NK-92 treated with Interleukin-12 subunit alpha and Interleukin-12 subunit beta, amount 100 ng/mL, for 24 hours (cell line): ENCODE data around the gene CHPF.

Experiments
- DNase-seq: peaks from one replicate; lab custom pipeline; 2025; lab: John Stamatoyannopoulos, UW

The CHPF gene, protein sequence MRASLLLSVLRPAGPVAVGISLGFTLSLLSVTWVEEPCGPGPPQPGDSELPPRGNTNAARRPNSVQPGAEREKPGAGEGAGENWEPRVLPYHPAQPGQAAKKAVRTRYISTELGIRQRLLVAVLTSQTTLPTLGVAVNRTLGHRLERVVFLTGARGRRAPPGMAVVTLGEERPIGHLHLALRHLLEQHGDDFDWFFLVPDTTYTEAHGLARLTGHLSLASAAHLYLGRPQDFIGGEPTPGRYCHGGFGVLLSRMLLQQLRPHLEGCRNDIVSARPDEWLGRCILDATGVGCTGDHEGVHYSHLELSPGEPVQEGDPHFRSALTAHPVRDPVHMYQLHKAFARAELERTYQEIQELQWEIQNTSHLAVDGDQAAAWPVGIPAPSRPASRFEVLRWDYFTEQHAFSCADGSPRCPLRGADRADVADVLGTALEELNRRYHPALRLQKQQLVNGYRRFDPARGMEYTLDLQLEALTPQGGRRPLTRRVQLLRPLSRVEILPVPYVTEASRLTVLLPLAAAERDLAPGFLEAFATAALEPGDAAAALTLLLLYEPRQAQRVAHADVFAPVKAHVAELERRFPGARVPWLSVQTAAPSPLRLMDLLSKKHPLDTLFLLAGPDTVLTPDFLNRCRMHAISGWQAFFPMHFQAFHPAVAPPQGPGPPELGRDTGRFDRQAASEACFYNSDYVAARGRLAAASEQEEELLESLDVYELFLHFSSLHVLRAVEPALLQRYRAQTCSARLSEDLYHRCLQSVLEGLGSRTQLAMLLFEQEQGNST

DNA sequence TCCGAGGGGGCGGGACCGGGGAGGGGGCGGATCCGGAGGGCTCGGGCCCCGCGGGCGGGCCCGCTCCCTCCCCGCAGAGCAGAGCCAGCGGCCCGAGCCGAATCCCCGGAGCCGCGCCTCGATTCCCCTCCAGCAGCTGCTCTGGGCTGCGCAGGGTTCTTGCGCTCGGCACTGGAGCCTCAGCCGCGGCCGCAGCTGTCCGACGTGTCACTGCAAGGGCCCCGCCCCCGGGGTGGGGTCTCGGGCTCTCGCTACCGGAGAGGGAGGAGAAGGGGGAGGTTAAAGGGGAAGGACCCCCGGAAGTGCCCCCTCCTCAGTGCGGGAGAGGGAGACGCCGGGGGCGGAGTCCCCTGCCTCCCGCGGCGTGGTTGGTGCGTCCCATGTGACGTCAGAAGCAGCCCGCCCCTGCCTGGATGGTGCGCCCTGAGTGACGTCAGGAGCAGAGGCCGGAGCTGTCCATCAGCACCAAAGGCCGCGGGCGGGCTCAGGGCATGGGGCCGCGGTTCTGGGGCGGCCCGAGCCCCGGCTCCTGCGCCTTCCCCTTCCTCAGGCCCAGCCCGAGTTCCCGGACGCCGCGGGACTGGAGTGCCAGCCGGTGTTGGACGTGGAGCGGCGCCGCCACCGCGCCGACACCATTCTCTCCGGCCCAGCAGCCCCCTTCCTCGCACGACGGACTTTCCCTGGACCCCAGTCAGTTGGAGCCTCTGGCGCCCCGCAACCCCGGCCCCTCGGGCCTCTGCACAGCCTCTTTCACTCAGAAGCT lies at the start of gene CHPF, which contains the start of gene TMEM198:
CHPF (minus strand) TSS at position 214 of the 763 bp plus-strand sequence. CDS start 271 bp downstream, outside the sequence.
TMEM198 (plus strand) TSS at position 433 of the 763 bp plus-strand sequence. CDS start 700 bp downstream, outside the sequence.
- peak; percentile 98 for DNase-seq

DNA sequence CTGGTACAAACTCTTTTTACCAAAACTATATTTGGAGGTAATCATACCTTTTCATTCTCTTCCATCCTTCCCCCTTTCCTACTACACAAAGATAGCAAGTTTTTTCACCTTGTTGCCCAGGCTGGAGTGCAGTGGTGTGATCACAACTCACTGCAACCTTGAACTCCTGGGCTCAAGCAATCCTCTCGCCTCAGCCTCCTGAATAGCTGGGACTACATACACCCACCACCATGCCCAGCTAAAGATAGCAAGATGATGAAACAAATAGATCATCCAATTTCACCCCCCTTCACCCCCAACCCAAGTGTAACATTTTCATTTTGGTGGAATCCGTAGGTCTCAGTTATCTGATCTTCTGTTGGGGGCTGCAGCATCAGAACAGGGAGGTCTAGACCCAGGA lies 49.5 kb upstream of the CHPF start:
- no peak for DNase-seq

DNA sequence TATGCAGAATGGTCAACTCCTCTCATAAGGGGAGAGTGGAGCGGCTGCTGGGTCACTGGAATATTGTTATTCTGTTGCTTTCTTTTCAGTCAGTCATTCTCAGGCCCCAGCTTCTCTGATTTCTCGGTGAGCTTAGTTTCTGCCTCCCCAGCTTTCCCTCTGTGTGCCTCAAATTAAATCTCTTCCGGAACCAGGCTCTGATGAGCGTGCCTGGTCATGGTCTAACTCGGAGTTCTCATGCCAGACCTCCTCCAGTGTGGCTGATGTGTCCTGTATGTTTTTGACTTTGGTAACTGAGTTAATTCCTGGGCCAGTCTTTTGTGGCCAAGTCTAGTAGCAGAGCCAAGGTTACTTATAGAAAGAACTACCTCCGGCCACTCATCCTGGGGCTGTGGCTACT lies 49.1 kb upstream of the CHPF start:
- no peak for DNase-seq

DNA sequence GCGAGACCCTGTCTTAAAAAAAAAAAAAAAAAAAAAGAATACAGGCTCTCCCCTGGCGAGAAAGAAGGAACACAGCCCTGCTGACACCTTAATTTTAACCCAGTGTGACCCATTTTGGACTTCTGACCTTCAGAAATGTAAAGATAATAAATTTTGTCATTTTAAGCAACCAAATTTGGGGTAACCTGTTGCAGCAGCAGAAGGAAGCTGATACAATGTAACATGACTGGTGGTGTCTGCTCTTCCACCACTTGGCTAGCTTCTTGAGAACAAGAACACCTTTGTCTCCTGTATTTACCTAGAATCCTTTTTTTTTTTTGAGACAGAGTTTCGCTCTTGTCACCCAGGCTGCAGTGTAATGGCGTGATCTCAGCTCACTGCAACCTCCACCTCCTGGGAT lies 47.5 kb upstream of the CHPF start:
- DNase-seq = no peak

DNA sequence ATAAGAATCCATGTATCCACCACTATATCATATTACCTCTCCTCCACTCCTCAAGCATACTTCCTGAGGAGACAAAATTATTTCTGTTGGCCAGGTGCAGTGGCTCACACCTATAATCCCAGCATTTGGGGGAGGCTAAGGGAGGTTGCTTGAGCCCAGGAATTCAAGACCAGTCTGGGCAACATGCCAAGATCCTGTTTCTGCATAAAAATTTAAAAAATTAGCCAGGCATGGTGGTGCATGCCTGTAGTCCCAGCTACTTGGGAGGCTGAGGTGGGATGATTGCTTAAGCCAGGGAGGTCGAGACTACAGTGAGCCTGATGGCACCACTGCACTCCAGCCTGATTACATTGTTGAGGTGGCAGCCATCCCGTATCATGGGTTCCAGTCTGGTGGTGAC lies 37.7 kb upstream of the CHPF start:
- DNase-seq = no peak

DNA sequence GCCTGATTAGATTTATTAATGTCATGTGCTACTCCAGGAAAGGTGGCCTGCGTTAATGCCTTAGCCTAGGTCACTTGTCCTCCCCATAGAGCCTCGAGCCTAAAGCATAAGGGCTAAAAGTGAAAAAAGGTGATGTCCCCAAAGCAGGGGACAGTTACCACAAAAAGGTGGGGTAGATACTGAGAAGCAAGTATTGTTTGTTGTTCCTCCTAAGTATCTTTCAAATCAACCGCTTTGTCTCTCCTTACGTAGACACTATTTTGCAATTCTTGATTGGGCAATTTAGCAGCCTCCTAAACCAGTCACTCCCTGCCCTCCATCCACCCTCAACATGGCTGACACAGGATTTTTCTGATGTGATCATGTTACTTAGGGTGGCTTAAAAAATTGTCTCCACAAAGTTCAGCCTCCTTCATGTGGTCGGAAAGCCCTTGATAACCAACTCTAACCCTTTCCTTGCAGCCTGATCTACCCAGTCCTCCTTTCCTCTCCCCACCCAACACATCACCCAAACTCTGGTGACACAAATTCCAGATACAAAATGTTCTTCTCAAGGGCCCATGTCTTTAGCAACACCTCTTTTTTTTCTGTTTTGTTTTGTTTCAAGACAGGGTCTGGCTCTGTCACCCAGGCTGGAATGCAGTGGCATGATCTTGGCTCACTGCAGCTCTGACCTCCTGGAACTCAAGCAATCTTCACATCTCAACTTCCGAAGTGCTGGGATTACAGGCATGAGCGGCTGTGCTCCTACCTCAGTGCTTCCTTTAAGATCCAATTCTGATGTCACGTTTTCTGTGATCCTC lies 35.4 kb upstream of the CHPF start:
- no peak for DNase-seq

DNA sequence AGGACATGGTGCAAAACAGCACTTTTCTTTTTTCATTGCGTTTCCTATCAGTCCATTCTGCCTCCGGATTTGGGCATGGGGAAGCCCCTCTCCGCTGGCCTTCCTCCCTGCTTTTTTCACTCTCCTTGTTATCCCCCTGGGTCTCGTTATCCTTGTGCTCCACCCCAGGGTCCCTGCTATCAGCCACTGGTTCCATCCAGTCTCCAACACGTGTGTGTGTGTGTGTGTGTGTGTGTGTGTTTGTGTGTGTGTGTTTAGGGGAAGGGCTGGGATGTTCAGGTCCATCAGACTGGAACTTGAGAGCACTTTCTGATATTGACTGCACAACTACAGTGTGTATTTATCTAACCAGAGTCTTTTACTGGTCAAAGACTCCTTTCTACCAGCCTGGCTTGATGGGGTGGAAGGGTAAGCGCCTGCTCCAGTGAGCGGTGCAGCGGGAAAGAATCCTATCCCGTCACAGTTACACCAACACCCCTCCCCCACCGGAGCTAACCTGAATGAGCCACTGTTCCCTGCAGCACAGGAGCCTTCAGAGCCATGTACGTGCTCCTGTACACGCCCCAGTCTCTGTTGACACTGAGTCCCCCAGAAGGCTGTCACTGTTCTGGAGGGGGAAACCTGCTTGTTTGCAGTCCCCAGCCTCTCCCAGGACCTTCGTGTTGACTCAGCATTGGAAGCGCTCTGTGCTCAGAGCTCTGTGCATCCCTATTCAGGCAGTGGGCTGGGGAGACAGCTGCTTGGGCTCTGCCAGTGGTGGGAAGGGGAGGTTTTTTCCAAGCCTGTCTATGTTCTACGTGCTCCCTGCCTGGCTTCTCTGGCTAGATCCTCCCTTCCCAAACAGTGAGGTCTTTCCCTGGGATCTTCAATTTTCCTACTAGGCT lies 33.1 kb upstream of the CHPF start:
- DNase-seq = no peak

DNA sequence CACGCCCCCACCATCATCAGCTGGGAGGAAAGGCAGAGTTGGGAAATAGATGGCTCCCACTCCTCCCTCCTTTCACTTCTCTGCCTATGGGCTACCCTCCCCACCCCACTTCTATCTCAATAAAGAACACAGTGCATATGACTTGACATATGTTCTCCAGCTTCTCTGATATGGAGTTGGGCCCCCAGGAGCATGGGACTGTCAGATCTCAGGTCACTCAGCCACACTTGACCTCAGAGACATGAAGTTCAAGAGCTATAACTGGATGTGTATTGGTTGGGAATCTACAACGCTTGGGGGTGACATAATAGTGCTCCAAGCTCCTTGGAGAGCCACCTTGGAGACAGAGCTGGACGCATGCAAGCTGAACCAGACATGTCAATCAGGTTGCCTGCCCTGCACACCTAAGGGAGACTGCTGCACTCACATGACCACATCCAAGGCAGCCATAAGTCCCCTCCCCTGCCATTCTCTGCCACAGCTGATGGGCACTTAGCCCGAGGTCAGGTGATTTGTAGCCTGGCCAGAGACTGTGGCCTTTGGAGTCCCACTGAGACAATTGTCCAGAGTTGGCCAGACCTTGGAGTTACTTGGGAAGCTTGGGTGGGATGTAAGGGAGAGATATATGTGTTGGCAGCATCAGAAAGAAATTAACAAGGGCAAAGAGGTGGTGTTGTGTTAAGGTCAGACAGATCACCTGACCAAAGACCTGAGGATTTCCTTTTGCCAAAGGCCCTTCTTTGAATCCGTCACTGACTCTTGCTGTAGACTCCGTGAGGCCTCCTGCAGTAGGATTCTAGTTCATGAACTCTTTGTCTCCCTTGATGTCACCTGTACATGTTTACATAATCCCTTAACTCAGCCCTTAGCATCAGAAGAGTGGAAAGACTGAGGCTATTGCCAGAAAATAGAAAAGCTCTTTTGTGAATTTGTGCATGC lies 32.2 kb upstream of the CHPF start:
- DNase-seq = no peak

DNA sequence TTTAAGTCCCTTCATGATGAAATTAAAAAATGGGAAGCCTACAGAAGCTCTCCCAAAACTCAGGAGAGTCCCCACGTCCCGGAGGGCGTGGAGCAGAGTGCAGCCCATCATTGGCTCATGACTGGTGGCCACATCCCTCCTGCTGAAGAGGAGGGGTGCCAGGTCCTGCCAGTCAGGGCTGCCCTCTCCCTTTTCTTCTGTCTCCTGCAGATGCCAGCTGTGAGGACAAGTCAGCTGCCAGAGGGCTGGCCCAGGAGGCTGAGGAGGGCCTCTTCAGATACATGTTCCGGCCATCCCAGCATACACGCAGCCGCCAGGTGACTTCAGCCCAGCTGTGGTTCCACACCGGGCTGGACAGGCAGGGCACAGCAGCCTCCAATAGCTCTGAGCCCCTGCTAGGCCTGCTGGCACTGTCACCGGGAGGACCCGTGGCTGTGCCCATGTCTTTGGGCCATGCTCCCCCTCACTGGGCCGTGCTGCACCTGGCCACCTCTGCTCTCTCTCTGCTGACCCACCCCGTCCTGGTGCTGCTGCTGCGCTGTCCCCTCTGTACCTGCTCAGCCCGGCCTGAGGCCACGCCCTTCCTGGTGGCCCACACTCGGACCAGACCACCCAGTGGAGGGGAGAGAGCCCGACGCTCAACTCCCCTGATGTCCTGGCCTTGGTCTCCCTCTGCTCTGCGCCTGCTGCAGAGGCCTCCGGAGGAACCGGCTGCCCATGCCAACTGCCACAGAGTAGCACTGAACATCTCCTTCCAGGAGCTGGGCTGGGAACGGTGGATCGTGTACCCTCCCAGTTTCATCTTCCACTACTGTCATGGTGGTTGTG lies 31.1 kb upstream of the CHPF start:
- no peak for DNase-seq

DNA sequence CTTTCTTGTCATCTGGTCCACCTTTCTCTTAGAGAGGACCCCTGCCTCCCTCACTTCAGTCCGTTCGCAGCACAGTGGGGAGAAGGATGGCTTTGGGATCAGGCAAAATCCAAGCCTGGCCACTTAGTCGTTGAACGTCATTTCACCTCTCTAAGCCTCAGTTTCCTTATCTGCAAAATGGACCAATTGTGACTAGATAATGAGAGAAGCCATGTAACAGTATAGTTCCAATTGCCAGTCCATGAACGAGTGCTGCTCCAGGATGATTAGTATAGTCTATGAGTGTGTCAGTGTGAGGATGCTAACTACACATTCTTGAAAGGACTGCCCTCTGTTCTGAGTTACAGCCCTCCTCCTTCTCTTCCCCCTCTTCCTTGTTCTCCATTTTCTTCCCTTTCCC lies 29.6 kb upstream of the CHPF start:
- no peak for DNase-seq

DNA sequence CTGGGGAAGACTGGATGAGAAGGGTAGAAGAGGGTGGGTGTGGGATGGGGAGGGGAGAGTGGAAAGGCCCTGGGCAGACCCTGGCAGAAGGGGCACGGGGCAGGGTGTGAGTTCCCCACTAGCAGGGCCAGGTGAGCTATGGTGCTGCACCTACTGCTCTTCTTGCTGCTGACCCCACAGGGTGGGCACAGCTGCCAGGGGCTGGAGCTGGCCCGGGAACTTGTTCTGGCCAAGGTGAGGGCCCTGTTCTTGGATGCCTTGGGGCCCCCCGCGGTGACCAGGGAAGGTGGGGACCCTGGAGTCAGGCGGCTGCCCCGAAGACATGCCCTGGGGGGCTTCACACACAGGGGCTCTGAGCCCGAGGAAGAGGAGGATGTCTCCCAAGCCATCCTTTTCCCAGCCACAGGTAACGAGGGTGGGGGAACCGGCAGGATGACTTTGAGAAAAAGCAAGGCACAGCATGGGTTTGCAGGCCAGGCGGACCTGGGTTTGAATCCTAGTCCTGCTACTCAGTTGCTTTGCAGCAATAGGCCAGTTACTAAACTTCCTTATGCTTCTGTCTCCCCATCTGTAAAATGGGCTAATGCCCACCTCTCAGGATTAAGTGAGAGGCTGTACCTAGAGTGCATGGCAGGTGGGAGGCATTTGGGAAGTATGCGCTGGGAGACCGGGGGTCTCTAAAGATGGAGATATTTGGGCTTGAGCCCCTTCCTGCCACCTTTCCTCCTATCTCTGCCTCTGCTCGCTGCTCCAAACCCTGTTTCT lies 28.8 kb upstream of the CHPF start, which contains the start of gene INHA:
INHA (plus strand) TSS at position 74 of the 765 bp plus-strand sequence; CDS start at position 139, 65 bp downstream.
- DNase-seq = no peak

DNA sequence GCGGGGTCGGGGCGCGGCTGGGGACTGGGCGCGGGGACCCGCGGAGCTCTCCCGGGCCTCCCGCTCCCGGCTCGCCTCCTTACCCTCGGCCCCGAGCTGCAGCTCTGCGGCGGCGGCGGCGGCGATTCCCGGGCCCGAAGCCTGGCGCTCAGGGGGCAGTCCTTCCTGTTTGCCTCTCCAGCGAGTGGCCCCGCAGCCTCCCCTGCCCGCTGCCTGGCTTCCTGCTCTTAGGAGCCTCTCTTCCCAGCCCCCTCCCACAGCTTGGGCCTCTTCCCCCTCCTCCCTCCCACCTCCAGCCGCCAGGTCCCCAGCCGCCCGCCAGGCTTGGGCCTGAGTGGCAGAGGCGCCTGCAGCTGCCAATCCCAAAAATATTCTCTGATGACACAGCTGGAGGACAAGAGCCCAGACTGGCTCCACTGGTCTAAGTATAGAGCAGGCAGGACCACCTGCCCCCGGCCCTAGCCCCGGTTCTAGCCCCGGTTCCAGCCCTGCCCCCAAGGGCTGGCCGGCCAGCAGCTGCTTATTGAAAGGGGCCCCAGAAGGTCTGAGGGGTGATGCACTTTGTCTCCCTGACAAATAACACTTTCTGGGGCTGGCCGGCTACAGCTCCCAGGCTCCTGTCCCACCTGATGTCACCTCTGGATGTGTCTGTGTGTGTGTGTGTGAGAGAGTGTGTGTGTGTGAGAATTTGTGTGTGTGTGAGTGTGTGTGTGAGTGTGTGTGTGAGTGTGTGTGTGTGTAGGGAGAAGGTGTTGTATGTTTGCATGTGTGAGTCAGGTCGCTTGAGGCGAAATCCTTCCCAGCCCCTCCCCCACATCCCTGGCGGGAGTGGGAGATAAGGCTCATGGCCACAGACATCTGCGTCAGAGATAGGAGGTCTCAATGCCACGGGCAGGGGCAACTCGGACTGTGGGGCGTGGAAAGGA lies 28.0 kb upstream of the CHPF start, which contains the start of gene OBSL1:
OBSL1 (minus strand) TSS at position 229 of the 926 bp plus-strand sequence. CDS start 307 bp downstream, outside the sequence.
- no peak for DNase-seq

DNA sequence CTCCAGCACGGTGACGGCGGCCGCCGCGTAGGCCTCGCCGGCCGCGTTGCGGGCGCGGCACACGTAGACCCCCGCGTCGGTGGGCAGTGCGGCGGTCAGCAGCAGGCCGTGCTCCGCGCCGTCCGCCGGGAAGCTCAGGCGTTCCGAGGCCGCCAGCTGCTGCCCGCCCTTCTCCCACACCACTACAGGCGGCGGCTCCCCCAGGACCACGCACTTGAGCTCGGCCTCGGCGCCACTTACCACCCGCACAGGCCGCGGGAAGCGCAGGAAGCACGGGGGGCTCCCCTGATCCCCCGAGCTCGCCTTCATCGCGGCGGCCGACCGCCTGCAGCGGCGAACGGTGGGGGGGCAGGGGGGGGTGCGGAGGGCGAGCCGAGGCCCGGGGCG lies 27.3 kb upstream of the CHPF start:
- no peak for DNase-seq

DNA sequence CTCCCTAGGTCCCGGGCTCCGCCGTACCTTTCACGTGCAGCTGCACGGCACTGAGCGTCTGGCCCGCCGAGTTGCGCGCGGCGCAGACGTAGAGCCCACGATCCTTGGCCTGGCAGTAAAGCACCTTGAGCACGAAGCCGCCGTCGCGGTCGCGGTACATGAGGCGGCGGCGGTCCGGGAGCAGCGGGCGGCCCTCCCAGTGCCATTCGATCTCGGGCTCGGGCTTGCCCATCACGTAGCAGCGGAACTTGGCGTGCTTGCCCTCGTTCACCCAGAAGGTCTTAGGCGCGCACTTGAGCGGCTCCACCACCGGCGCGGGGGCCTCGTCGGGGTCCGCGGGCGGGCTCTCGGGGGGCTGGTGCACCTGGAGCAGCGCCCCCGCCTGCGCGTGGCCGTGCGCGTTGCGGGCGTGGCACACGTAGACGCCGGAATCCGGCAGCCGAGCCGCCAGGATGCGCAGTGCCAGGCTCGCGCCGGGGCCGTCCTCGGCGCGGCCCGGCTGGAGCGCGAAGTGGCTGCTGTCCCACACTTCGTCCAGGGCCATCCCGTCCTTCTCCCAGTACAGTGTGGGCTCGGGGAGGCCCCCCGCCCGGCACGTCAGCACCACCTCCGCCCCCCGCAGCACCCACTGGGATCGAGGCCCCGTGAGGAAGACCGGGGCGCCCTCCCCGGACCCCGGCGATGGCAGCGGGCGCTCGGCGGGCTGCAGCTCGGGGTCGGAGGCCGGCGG lies 26.8 kb upstream of the CHPF start:
- DNase-seq = no peak

DNA sequence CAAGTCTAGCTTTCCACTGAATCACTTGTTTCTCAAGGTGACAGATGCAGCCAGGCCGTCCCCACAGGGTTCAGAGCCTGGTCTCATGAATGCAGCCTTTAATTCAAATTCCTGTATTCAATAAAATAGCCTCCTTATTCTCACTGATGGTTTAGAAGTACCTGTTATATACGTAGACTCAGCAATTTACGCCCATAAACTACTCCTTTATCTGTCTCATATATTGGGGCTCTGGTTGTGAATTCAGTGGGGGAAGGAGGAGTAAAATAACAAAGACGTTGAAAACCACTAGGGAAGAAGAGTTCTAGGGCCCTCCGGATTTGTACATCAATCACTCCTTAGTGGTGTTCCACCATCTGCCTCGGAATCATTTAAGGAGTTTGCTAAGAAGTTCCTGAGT lies 26.0 kb upstream of the CHPF start:
- DNase-seq = no peak

DNA sequence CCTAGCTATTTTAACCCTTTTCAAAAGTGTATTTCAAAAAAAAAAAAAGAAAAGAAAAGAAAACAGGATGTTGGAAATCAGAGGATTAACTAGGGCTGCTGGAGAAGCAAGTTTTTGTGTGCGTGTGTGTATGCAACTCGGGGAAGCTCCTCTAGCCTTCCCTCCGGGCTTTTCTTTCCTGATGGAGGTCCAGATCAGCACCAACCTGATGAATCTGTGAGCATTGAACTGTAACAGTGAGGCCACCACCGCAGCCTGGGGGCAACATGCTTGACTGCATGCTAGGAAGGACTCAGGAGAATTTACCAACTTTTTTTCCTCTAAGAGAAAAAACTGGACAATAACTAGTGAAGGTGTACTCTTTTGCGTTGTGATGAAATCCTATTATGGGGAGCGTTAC lies 25.4 kb upstream of the CHPF start:
- DNase-seq = no peak
